Left ventricle myocardium inferior (tissue), 1 donor: ENCODE measurements around the gene CHRNA1. TPM values are rescaled to one million over a fixed set of nuclear protein-coding genes. Genes with fewer than 3 reads are reported as not detected.

Source experiments
- DNase-seq: peaks from one replicate; pipeline ENCODE4 v3.0.0-alpha.2; 2020
- H3K27ac ChIP-seq: fragments of 200-600 bp; replicated peaks from 2 replicates; pipeline ENCODE4 v1.8.0; 2021
- H3K27me3 ChIP-seq: fragments of 200-600 bp; 2 replicates; pipeline ENCODE4 v1.8.0; 2021; ENCODE audit warnings: low read depth
- H3K36me3 ChIP-seq: fragments of 200-600 bp; 2 replicates; pipeline ENCODE4 v1.8.0; 2021
- H3K4me1 ChIP-seq: fragments of 200-600 bp; 2 replicates; pipeline ENCODE4 v1.8.0; 2021
- H3K4me3 ChIP-seq: fragments of 200-600 bp; 2 replicates; pipeline ENCODE4 v1.8.0; 2021; ENCODE audit warnings: mild to moderate bottlenecking, moderate library complexity
- H3K9me3 ChIP-seq: fragments of 200-600 bp; replicated peaks from 2 replicates; pipeline ENCODE4 v1.8.0; 2021
- intact Hi-C: fragments of 100-400 bp; cut with micrococcal nuclease; formaldehyde crosslinking; loops from one replicate; pipeline ENCODE4 v1.11.0; 2022
- total RNA-seq: library from RNA; stranded (reverse); fragmentation: NEBNext Ultra II Directional; extraction: Animal tissue kit (Norgen Biotek cat#: 25700); gene quantifications from one replicate; pipeline ENCODE4 v1.2.1, GENCODE V29; 2021
- TF ChIP-seq, protein P1 (sequence below): fragments of 200-600 bp; IDR thresholded peaks from 2 replicates; pipeline ENCODE4 v1.8.0; 2021; ENCODE audit warnings: antibody characterized with exemption, mild to moderate bottlenecking, borderline replicate concordance
- donor health status: DM: no; HTN: yes; CAD: no; lungs with severe emphysema.

Gene CHRNA1
- total RNA-seq, 1 donor from 2014 or later = 0.33 TPM

DNA sequence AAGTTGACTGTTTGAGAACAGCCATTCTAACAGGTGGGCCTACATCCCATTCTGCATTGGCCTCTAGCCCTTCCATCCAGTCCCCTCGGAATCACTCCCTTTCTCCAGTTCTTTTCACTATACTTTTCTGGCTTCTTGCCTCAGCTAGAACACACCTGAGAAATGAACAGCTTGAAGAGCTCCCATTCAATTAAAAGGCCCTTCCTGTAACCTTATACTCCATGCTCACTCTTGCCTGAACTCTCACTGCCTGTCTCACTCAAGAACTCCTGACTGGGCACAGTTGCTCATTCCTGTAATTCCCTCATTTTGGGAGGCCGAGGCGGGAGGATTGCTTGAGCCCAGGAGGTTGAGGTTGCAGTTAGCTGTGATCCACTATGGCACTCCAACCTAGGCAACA lies 23.6 kb downstream of the CHRNA1 start:
- TF ChIP-seq, protein P1, sequence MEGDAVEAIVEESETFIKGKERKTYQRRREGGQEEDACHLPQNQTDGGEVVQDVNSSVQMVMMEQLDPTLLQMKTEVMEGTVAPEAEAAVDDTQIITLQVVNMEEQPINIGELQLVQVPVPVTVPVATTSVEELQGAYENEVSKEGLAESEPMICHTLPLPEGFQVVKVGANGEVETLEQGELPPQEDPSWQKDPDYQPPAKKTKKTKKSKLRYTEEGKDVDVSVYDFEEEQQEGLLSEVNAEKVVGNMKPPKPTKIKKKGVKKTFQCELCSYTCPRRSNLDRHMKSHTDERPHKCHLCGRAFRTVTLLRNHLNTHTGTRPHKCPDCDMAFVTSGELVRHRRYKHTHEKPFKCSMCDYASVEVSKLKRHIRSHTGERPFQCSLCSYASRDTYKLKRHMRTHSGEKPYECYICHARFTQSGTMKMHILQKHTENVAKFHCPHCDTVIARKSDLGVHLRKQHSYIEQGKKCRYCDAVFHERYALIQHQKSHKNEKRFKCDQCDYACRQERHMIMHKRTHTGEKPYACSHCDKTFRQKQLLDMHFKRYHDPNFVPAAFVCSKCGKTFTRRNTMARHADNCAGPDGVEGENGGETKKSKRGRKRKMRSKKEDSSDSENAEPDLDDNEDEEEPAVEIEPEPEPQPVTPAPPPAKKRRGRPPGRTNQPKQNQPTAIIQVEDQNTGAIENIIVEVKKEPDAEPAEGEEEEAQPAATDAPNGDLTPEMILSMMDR = no peak
- H3K9me3 ChIP-seq = no peaks in the 10 kb centered on the region
- DNase-seq = no peak
- H3K4me3 ChIP-seq = no peak overlapping the region
- H3K36me3 ChIP-seq = no peaks in the 10 kb centered on the region
- no peak overlapping the region for H3K27ac ChIP-seq
- H3K4me1 ChIP-seq = no peaks in the 10 kb centered on the region
- H3K27me3 ChIP-seq = no peaks in the 10 kb centered on the region
- intact Hi-C loops = no loop called here

DNA sequence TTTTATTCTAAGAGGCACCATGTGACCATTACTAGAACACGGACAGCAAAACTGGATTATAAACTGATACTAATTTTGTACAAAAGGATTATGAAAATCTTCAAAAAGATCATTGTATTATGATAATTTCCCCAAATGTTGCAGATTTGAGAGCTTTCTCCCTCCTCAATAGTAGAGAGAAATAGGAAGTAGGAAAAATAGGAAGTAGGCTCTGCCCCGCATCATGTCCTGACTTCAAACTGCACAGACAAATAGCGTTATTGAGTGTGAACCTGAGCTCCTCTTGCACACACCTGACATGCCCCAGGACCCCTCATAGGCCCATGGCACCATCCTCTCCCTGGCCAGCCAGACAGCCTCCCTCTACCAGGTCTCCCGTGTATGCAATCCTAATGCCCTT lies 25.4 kb downstream of the CHRNA1 start:
- Histone ChIP-seq H3K9me3 (no peaks in the 10 kb centered on the region), H3K4me3 (no peak overlapping the region), H3K27me3 (no peaks in the 10 kb centered on the region), H3K27ac (no peak overlapping the region), H3K4me1 (no peaks in the 10 kb centered on the region), H3K36me3 (no peaks in the 10 kb centered on the region)
- DNase-seq = no peak
- TF ChIP-seq, protein P1 = no peak
- intact Hi-C loops = no loop called here

DNA sequence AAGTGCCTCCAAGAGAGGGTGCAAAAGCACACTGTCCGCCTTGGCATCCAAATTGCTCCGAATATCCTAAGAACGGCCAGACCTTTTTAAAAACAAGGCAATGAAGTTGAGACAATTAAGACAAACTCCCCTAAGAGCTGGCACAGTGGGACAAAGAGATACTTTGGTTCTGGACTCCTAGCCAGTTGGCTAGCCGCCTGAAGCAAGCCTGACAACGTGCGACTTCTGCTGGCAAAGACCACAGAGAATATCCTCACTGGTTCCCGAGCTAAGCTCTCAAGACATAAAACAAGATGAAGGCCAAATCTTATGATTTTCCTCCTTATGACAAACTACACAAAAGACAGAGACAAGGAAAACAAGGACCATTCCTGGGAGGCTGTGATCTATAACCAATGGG lies 32.7 kb downstream of the CHRNA1 start:
- no peak for DNase-seq
- Histone ChIP-seq H3K9me3 (no peaks in the 10 kb centered on the region), H3K4me3 (no peak overlapping the region), H3K27me3 (peaks cover 66% of the 10 kb centered on the region), H3K36me3 (no peaks in the 10 kb centered on the region), H3K4me1 (peaks cover 15% of the 10 kb centered on the region), H3K27ac (no peak overlapping the region)
- TF ChIP-seq, protein P1 = no peak
- intact Hi-C loops = no loop called here

DNA sequence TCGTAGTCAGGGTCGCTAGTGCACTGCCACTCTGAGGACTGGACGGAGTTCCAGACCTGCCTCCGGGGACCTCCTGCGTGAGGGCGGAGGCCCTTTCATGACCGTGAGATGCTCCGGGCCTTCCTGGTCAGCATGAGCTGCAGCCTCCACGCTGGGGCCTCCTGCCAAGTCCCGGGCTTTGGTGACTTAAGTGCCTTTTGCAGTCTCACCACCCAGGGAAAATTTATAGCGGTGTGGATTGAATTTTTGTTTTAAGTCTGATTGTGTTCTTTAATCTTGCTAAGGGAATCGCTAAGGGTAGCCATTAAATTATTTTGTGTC lies 33.6 kb downstream of the CHRNA1 start:
- no peak overlapping the region for H3K27ac ChIP-seq
- DNase-seq = no peak
- H3K4me1 ChIP-seq = peaks cover 15% of the 10 kb centered on the region
- intact Hi-C loops = no loop called here
- no peaks in the 10 kb centered on the region for H3K9me3 ChIP-seq
- H3K36me3 ChIP-seq = no peaks in the 10 kb centered on the region
- TF ChIP-seq, protein P1 = no peak
- H3K4me3 ChIP-seq = peak overlapping the region; percentile 65
- H3K27me3 ChIP-seq = peaks cover 70% of the 10 kb centered on the region

DNA sequence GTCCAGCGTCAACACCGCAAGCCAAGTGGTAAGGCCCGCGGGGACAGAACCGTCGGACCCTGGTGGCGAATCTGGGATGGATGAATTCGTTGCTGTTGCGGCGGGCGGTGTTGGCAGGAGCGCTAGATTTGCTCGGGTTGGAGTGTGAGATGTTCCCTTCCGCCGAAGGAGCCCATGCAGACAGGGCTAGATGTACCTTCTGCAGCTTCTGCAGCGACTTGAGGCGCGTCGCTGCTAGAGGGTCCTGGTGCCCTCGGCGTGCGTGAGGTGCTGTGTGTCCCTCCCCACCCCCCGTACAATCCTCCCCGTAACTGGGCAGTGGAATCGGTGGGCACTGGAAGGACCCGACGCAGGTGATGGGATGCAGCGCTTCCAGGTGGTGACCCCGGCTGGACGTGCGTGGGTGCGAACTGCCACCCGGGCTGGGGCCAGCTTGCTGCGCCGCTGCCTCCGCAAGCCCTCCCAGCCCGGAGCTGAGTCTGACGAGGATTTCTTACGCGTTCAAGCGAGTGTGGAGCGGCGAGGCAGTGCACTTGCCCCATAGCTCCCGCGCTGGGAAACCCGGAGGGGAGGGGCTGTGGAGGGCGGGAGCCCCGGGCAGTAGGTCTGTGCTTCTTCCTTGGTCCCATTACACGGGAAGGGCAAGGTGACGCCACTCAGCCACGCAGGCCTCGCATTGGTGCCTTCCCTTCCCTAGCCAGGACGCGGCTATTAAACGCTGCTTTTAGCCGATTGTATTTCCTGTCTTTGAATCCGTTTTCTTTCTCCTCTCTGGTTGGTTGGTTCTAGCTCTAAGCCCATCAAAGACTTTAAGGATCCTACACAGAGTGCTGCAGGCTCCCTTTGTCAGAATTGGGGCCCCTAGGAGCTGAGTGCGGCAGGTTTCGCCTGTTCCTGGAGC lies 34.2 kb downstream of the CHRNA1 start:
- intact Hi-C loops = no loop called here
- no peaks in the 10 kb centered on the region for H3K36me3 ChIP-seq
- H3K27ac ChIP-seq = no peak overlapping the region
- peaks cover 15% of the 10 kb centered on the region for H3K4me1 ChIP-seq
- peak overlapping the region; percentile 65 for H3K4me3 ChIP-seq
- TF ChIP-seq, protein P1 = no peak
- H3K9me3 ChIP-seq = no peaks in the 10 kb centered on the region
- DNase-seq = no peak
- peaks cover 70% of the 10 kb centered on the region for H3K27me3 ChIP-seq
